ENCODE results near the gene TMEM63A. TPM values are rescaled to one million over a fixed set of nuclear protein-coding genes. Genes with fewer than 3 reads are reported as not detected.
A peak's percentile ranks its signal among the peaks of the same experiment; 100 is the strongest.

Gene TMEM63A
- total RNA-seq, 3 donors from 2014 or later (not counting 1 experiment from before 2014, with no cell fraction given): 101 to 166 (median 113) TPM

DNA sequence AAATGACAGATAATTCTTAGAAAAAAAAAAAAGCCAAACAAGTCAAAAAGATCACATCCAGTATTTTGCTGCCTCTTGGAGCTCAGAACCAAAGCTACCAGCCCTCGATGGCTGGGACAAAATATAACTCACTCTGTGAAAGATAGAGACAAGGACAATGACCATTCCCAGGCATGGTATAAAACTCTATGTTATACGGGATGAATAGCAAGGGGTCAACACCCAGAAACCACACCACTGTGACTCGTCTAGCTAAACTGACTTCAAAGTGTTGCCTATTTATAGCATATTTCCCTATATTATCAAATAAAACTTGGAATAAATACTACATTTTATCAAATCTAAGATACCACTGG is 10.1 kb downstream of the TMEM63A start:
- no peaks in the 10 kb centered on the region for H3K27me3 ChIP-seq (ENCODE audit: control insufficient read depth, insufficient read depth, low read length)
- H3K4me1 Mint-ChIP-seq: peaks cover 18 to 43% of the 10 kb centered on the region in 2 donors
- ATAC-seq: peak in 1 of 3 donors; percentile 29
- H3K4me1 ChIP-seq (ENCODE audit: control insufficient read depth, insufficient read depth, low read length): peaks cover 59% of the 10 kb centered on the region
- intact Hi-C loops (cut with micrococcal nuclease): no loop called here
- no peak for DNase-seq
- H3K36me3 Mint-ChIP-seq: no peaks in the 10 kb centered on the region
- 50% methylated on average over 3 of the region's 3 CpGs for WGBS (ENCODE audit: insufficient coverage)
- H3K9me3 Mint-ChIP-seq: no peaks in the 10 kb centered on the region
- no peaks in the 10 kb centered on the region for H3K9me3 ChIP-seq (ENCODE audit: control insufficient read depth, insufficient read depth, low read length)
- peak overlapping the region; percentile 28 for H3K4me3 Mint-ChIP-seq
- H3K27ac ChIP-seq (ENCODE audit: low read length): peak overlapping the region; percentile 44
- peaks cover 74% of the 10 kb centered on the region for H3K36me3 ChIP-seq (ENCODE audit: control insufficient read depth, insufficient read depth, low read length)
- no peaks in the 10 kb centered on the region for H3K27me3 Mint-ChIP-seq (ENCODE audit: low read depth in 2 of 2)
- peak overlapping the region; percentile 76 to 80 for H3K27ac Mint-ChIP-seq
- no peak overlapping the region for H3K4me3 ChIP-seq (ENCODE audit: low read length)
- TF ChIP-seq, protein P1, sequence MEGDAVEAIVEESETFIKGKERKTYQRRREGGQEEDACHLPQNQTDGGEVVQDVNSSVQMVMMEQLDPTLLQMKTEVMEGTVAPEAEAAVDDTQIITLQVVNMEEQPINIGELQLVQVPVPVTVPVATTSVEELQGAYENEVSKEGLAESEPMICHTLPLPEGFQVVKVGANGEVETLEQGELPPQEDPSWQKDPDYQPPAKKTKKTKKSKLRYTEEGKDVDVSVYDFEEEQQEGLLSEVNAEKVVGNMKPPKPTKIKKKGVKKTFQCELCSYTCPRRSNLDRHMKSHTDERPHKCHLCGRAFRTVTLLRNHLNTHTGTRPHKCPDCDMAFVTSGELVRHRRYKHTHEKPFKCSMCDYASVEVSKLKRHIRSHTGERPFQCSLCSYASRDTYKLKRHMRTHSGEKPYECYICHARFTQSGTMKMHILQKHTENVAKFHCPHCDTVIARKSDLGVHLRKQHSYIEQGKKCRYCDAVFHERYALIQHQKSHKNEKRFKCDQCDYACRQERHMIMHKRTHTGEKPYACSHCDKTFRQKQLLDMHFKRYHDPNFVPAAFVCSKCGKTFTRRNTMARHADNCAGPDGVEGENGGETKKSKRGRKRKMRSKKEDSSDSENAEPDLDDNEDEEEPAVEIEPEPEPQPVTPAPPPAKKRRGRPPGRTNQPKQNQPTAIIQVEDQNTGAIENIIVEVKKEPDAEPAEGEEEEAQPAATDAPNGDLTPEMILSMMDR (IDR thresholded peaks at IDR 0.05): no peak

DNA sequence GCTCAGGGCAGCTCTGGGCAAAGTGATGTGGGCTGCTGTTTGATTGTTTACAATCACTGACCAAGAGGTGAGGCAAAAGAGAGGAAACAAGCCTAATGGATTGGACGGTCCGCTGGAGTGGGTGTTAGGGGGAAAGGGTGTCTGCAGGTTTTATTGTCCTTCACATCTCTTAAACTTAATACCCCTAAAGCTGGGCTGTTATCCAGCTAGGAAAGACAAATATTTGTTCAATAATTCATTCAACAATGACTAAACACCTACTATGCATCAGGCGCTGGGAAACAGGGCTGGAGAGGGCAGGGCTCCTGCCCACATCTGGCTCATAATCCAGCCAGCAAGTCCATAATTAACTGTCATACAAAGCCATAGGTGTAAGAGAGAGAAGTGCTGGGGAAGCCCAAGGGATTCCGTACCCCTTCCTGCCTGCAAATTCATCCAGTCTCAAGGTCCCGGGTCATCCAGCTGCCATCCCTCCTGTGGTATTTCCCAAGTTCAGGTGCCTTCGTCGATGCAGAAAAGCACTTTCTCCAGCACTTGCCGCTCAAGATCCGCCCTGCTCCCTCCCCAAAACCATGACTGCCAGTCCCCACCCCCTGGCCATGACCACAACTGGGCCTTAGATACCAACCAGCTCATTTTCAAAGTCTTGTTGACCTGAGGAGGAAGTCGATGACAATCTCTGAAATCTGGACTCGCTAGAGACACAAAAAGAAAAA is 10.7 kb downstream of the TMEM63A start:
- Mint-ChIP-seq H3K27me3 (ENCODE audit: low read depth in 2 of 2) (no peaks in the 10 kb centered on the region), H3K36me3 (no peaks in the 10 kb centered on the region), H3K4me1 (peaks cover 23 to 47% of the 10 kb centered on the region in 2 donors), H3K27ac (peak overlapping the region; percentile 76 to 80), H3K9me3 (no peaks in the 10 kb centered on the region), H3K4me3 (peak overlapping the region; percentile 28)
- intact Hi-C loops (cut with micrococcal nuclease): no loop called here
- peaks cover 74% of the 10 kb centered on the region for H3K36me3 ChIP-seq (ENCODE audit: control insufficient read depth, insufficient read depth, low read length)
- no peaks in the 10 kb centered on the region for H3K9me3 ChIP-seq (ENCODE audit: control insufficient read depth, insufficient read depth, low read length)
- no peak overlapping the region for H3K4me3 ChIP-seq (ENCODE audit: low read length)
- DNase-seq (peak in 1 of 2 donors; percentile 26), ATAC-seq (peak; percentile 64 to 74 (median 71))
- peaks cover 60% of the 10 kb centered on the region for H3K4me1 ChIP-seq (ENCODE audit: control insufficient read depth, insufficient read depth, low read length)
- TF ChIP-seq, protein P1 (IDR thresholded peaks at IDR 0.05): no peak
- H3K27me3 ChIP-seq (ENCODE audit: control insufficient read depth, insufficient read depth, low read length): no peaks in the 10 kb centered on the region
- H3K27ac ChIP-seq (ENCODE audit: low read length): no peak overlapping the region
- WGBS (ENCODE audit: insufficient coverage): 53% methylated on average over 10 of the region's 11 CpGs

DNA sequence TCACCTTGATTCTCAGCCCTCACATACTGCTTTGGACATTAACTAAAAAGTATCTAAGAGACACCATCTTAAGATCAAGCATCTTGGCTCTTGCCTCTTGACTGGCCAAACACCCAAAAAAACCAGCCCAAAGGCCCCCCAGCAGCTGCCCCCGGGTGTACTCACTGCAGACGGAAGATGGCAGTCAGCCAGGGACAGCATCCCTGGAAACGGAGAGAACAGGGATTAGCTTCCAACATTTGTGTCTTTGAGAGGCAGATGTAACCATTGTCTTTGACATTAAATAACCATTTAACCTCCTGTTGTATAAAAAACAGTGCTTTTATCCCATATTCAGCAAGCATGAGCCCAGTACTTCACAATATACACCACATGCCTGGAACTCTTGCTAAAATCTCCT is 11.3 kb downstream of the TMEM63A start:
- Histone ChIP-seq H3K9me3 (ENCODE audit: control insufficient read depth, insufficient read depth, low read length) (no peaks in the 10 kb centered on the region), H3K27me3 (ENCODE audit: control insufficient read depth, insufficient read depth, low read length) (no peaks in the 10 kb centered on the region), H3K36me3 (ENCODE audit: control insufficient read depth, insufficient read depth, low read length) (peaks cover 71% of the 10 kb centered on the region), H3K4me1 (ENCODE audit: control insufficient read depth, insufficient read depth, low read length) (peaks cover 60% of the 10 kb centered on the region), H3K27ac (ENCODE audit: low read length) (no peak overlapping the region), H3K4me3 (ENCODE audit: low read length) (no peak overlapping the region)
- Mint-ChIP-seq H3K9me3 (no peaks in the 10 kb centered on the region), H3K4me3 (no peak overlapping the region), H3K27ac (peak overlapping the region in 1 of 2 donors; percentile 27), H3K27me3 (ENCODE audit: low read depth in 2 of 2) (no peaks in the 10 kb centered on the region), H3K36me3 (no peaks in the 10 kb centered on the region), H3K4me1 (peaks cover 29 to 49% of the 10 kb centered on the region in 2 donors)
- ATAC-seq: no peak
- intact Hi-C loops (cut with micrococcal nuclease): no loop called here
- no peak for DNase-seq
- 91% methylated on average over 3 of the region's 3 CpGs for WGBS (ENCODE audit: insufficient coverage)
- TF ChIP-seq, protein P1 (IDR thresholded peaks at IDR 0.05): no peak

Measured in natural killer cell (primary cell).